Stimulated activated CD8-positive, alpha-beta memory T cell treated with anti-CD3 and anti-CD28 coated beads, Interleukin-2, amount 100 ng/mL, for 48 hours (primary cell): ENCODE data around the gene KCNQ1.

ENCODE experiments used
- DNase-seq, 2 donors: peaks; one replicate each; pipeline ENCODE4 v3.0.0-alpha.2; 2020; ENCODE audit warnings: low read depth in 2 of 2

Gene KCNQ1

GRCh38 chr11:2553886-2554285, 109.1 kb downstream of the KCNQ1 start:
- no peak for DNase-seq

- DNase-seq: no peak
These were observed 109.8 kb downstream of the KCNQ1 start for GRCh38 chr11:2554338-2555207.

- no peak for DNase-seq
These were observed 110.5 kb downstream of the KCNQ1 start for GRCh38 chr11:2555336-2555735.

GRCh38 chr11:2555891-2556290, 111.1 kb downstream of the KCNQ1 start:
- no peak for DNase-seq

GRCh38 chr11:2557381-2557780, 112.6 kb downstream of the KCNQ1 start:
- no peak for DNase-seq

- no peak for DNase-seq
These were observed 113.6 kb downstream of the KCNQ1 start for GRCh38 chr11:2558397-2558796.

GRCh38 chr11:2558861-2559526, 114.2 kb downstream of the KCNQ1 start:
- DNase-seq: no peak

- no peak for DNase-seq
These were observed 114.9 kb downstream of the KCNQ1 start for GRCh38 chr11:2559527-2560311.

GRCh38 chr11:2561696-2562581, 117.1 kb downstream of the KCNQ1 start:
- no peak for DNase-seq

- no peak for DNase-seq
These were observed 118.0 kb downstream of the KCNQ1 start for GRCh38 chr11:2562890-2563212.

GRCh38 chr11:2563213-2564007, 118.6 kb downstream of the KCNQ1 start:
- no peak for DNase-seq

- DNase-seq: no peak
These were observed 119.3 kb downstream of the KCNQ1 start for GRCh38 chr11:2564008-2564530.

- no peak for DNase-seq
These were observed 120.0 kb downstream of the KCNQ1 start for GRCh38 chr11:2564588-2565425.

GRCh38 chr11:2565447-2566222, 120.8 kb downstream of the KCNQ1 start:
- DNase-seq: no peak

GRCh38 chr11:2566223-2567025, 121.6 kb downstream of the KCNQ1 start:
- no peak for DNase-seq

- no peak for DNase-seq
These were observed 122.3 kb downstream of the KCNQ1 start for GRCh38 chr11:2567026-2567671.

GRCh38 chr11:2569321-2569721, 124.5 kb downstream of the KCNQ1 start:
- no peak for DNase-seq
